Keratinocyte (primary cell): ENCODE results near the gene HMCN2. TPM values are rescaled to one million over a fixed set of nuclear protein-coding genes. Genes with fewer than 3 reads are reported as not detected.

Source experiments
- DNase-seq: peaks from one replicate; pipeline ENCODE4 v3.0.0-alpha.2; 2011; ENCODE audit warnings: low read depth, missing footprints, low spot score
- FAIRE-seq: peaks from 2 replicates; lab custom pipeline; 2011; peaks lifted over from hg19 to GRCh38; lab: Jason Lieb, UNC
- H2AFZ ChIP-seq: 2 replicates; pipeline ENCODE4 v1.6.0; 2012; ENCODE audit warnings: low read length, control low read depth, inconsistent platforms; ENCODE audit not compliant: control insufficient read depth
- H3K27ac ChIP-seq: 2 replicates; pipeline ENCODE4 v1.5.1; 2011; ENCODE audit warnings: low read length; ENCODE audit not compliant: control insufficient read depth, insufficient read depth
- H3K27me3 ChIP-seq: 3 replicates; pipeline ENCODE4 v1.6.0; 2011; ENCODE audit warnings: low read length; ENCODE audit not compliant: control insufficient read depth, insufficient read depth; ENCODE audit errors: extremely low read depth
- H3K36me3 ChIP-seq, 2 experiments: 2 replicates in 1 of 2; 3 replicates in 1 of 2; pipeline ENCODE4 v1.5.1; 2011; ENCODE audit warnings: low read length in 2 of 2, mild to moderate bottlenecking in 1 of 2; ENCODE audit not compliant: control insufficient read depth in 2 of 2, insufficient read depth in 2 of 2; ENCODE audit errors: extremely low read depth in 1 of 2
- H3K4me1 ChIP-seq: 3 replicates; pipeline ENCODE4 v1.5.1; 2011; ENCODE audit warnings: low read length; ENCODE audit not compliant: control insufficient read depth, insufficient read depth; ENCODE audit errors: extremely low read depth
- H3K4me2 ChIP-seq: 3 replicates; pipeline ENCODE4 v1.6.0; 2011; ENCODE audit warnings: low read depth, low read length; ENCODE audit not compliant: control insufficient read depth, insufficient read depth; ENCODE audit errors: extremely low read depth
- H3K4me3 ChIP-seq, 3 experiments: fragments of 200-600 bp in 1 of 3; sonication (generic) in 1 of 3; 2 replicates in 2 of 3; 3 replicates in 1 of 3; pipeline ENCODE4 v1.5.1; 2011 to 2016; ENCODE audit warnings: low read length in 3 of 3, mild to moderate bottlenecking in 3 of 3, control low read depth in 2 of 3, inconsistent platforms in 1 of 3, low read depth in 1 of 3, mixed read lengths in 1 of 3, mixed run types in 1 of 3, moderate library complexity in 1 of 3; ENCODE audit not compliant: control insufficient read depth in 2 of 3, insufficient read depth in 2 of 3; ENCODE audit errors: extremely low read depth in 1 of 3
- H3K79me2 ChIP-seq: 2 replicates; pipeline ENCODE4 v1.6.0; 2012; ENCODE audit warnings: low read length; ENCODE audit not compliant: control insufficient read depth, insufficient read depth
- H3K9ac ChIP-seq: 3 replicates; pipeline ENCODE4 v1.6.0; 2011; ENCODE audit warnings: low read length; ENCODE audit not compliant: control insufficient read depth, insufficient read depth; ENCODE audit errors: extremely low read depth
- H3K9me1 ChIP-seq: 3 replicates; pipeline ENCODE4 v1.6.0; 2011; ENCODE audit warnings: low read length; ENCODE audit not compliant: control insufficient read depth, insufficient read depth; ENCODE audit errors: extremely low read depth
- H3K9me3 ChIP-seq: 2 replicates; pipeline ENCODE4 v1.5.1; 2012; ENCODE audit warnings: low read depth, low read length; ENCODE audit not compliant: control insufficient read depth
- H4K20me1 ChIP-seq: 3 replicates; pipeline ENCODE4 v1.6.0; 2011; ENCODE audit warnings: low read length; ENCODE audit not compliant: control insufficient read depth, insufficient read depth; ENCODE audit errors: extremely low read depth
- CTCF ChIP-seq, 3 experiments: IDR thresholded peaks in 1 of 3; conservative IDR thresholded peaks in 1 of 3; optimal IDR thresholded peaks in 1 of 3; 2 replicates in 2 of 3; 3 replicates in 1 of 3; pipeline versions ENCODE3 to v1.5.1; 2011; ENCODE audit warnings: low read length in 3 of 3, mild to moderate bottlenecking in 3 of 3, moderate library complexity in 2 of 3, control low read depth in 1 of 3, inconsistent platforms in 1 of 3; ENCODE audit not compliant: insufficient read depth in 2 of 3; ENCODE audit errors: extremely low read depth in 1 of 3
- EZH2 ChIP-seq: IDR thresholded peaks from one replicate; pipeline ENCODE4 v1.6.1; 2012; ENCODE audit warnings: inconsistent platforms, mild to moderate bottlenecking, low read length, moderate library complexity
- dilution Hi-C: fragments of 300-500 bp; cut with MboI; formaldehyde crosslinking; loops from one replicate; pipeline ENCODE4 v1.7.0; 2020; ENCODE audit warnings: low sequenced_read_pairs; ENCODE audit not compliant: extremely low pct_ligation_motif_present
- polyA plus RNA-seq, 5 experiments: library from polyadenylated mRNA; depleted of rRNA in 3 of 5; stranded (reverse) in 3 of 5; stranded (forward) in 1 of 5; unstranded in 1 of 5; fragments of >200 nt; gene quantifications; 1 replicate in 1 of 5; 2 replicates in 3 of 5; 3 replicates in 1 of 5; pipeline versions ENCODE4 v1.2.1 to v1.2.3, GENCODE V29; 2011 to 2012; ENCODE audit warnings: missing spikeins in 2 of 5, low read depth in 1 of 5, low replicate concordance in 1 of 5

Gene HMCN2
- polyA plus RNA-seq, 1 donor (not counting 4 experiments of a cell fraction or from before 2014, with no cell fraction given), result not detected

GRCh38 chr9:130387905-130388304 is 122.3 kb downstream of the HMCN2 start:
- no peak for FAIRE-seq
- dilution Hi-C loops, result no loop called here
- no peak for TF ChIP-seq EZH2

GRCh38 chr9:130390390-130390789 is 124.8 kb downstream of the HMCN2 start:
- Histone ChIP-seq H4K20me1 (no peaks in the 10 kb centered on the region), H3K4me2 (no peak overlapping the region), H3K9ac (no peak overlapping the region), H3K9me1 (no peaks in the 10 kb centered on the region), H3K9me3 (no peaks in the 10 kb centered on the region), H2AFZ (no peak overlapping the region), H3K4me1 (peaks cover 4% of the 10 kb centered on the region), H3K4me3 (no peak overlapping the region), H3K27ac (no peak overlapping the region), H3K79me2 (no peaks in the 10 kb centered on the region), H3K36me3 (no peaks in the 10 kb centered on the region), H3K27me3 (peaks cover 8% of the 10 kb centered on the region)
- dilution Hi-C loops, result no loop called here
- DNase-seq, result no peak
- TF ChIP-seq EZH2 (no peak), CTCF (optimal IDR thresholded peaks at IDR 0.05 in 1 of 3, IDR thresholded peaks at IDR 0.05 in 1 of 3, conservative IDR thresholded peaks at IDR 0.05 in 1 of 3; ENCODE audit: extremely low read depth in 1 of 3, insufficient read depth in 2 of 3, low read length in 3 of 3) (no peak)
- FAIRE-seq, result no peak

More at GRCh38 chr9:130387905-130388304, 122.3 kb downstream of the HMCN2 start:
- no peak overlapping the region for H3K9ac ChIP-seq
- DNase-seq, result no peak
- H3K27me3 ChIP-seq, result peaks cover 8% of the 10 kb centered on the region
- H3K4me1 ChIP-seq, result no peaks in the 10 kb centered on the region
- no peak overlapping the region for H3K4me2 ChIP-seq
- H3K27ac ChIP-seq, result no peak overlapping the region
- no peak overlapping the region for H3K4me3 ChIP-seq
- H3K36me3 ChIP-seq, result no peaks in the 10 kb centered on the region
- no peaks in the 10 kb centered on the region for H3K9me1 ChIP-seq
- no peak overlapping the region for H2AFZ ChIP-seq
- H3K9me3 ChIP-seq, result no peaks in the 10 kb centered on the region
- no peaks in the 10 kb centered on the region for H3K79me2 ChIP-seq
- H4K20me1 ChIP-seq, result no peaks in the 10 kb centered on the region

- no peak overlapping the region for H3K9ac ChIP-seq
- no peaks in the 10 kb centered on the region for H4K20me1 ChIP-seq
- H3K27me3 ChIP-seq, result peaks cover 5% of the 10 kb centered on the region
- no peaks in the 10 kb centered on the region for H3K9me3 ChIP-seq
- no peak overlapping the region for H3K4me3 ChIP-seq
- no peak overlapping the region for H3K4me2 ChIP-seq
- TF ChIP-seq CTCF (optimal IDR thresholded peaks at IDR 0.05 in 1 of 3, IDR thresholded peaks at IDR 0.05 in 1 of 3, conservative IDR thresholded peaks at IDR 0.05 in 1 of 3; ENCODE audit: extremely low read depth in 1 of 3, insufficient read depth in 2 of 3, low read length in 3 of 3), result no peak
- H3K4me1 ChIP-seq, result peaks cover 4% of the 10 kb centered on the region
- dilution Hi-C loops, result no loop called here
- H3K79me2 ChIP-seq, result no peaks in the 10 kb centered on the region
- no peaks in the 10 kb centered on the region for H3K9me1 ChIP-seq
- no peaks in the 10 kb centered on the region for H3K36me3 ChIP-seq
- no peak overlapping the region for H3K27ac ChIP-seq
- DNase-seq, result no peak
- no peak overlapping the region for H2AFZ ChIP-seq
- FAIRE-seq, result no peak
Measured at GRCh38 chr9:130390986-130391385, 125.4 kb downstream of the HMCN2 start.
